K562 (cell line): ENCODE data around the gene QSOX2. TPM values are rescaled to one million over a fixed set of nuclear protein-coding genes. Genes with fewer than 3 reads are reported as not detected.

Experiments used
- ATAC-seq: fragments of 200-7000 bp; cut with Tn5 transposase; 3 replicates; pipeline ENCODE4 v1.9.1; 2020; ENCODE audit warnings: moderate library complexity
- BruUV-seq: library from RNA; stranded (reverse); fragments of 400-500 nt; replicated peaks from 2 replicates; lab custom pipeline; 2021; lab: Mats Ljungman, UMichigan
- CTCF ChIA-PET: fragments of 300-600 bp; formaldehyde crosslinking; extraction: SDS; loops from one replicate; lab custom pipeline; 2021; ENCODE audit warnings: low intra/inter-chr PET ratio; lab: Yijun Ruan, JAX
- POLR2A ChIA-PET: fragments of 300-600, 350-650 bp; sonication (Branson Sonifier 250); formaldehyde crosslinking; extraction: SDS; loops from one replicate; lab custom pipeline; 2021; ENCODE audit warnings: antibody characterized with exemption, inconsistent platforms; lab: Yijun Ruan, JAX
- DNase-seq, 4 experiments: peaks; one replicate each; pipeline versions ENCODE4 v3.0.0 to v3.0.0-alpha.2; 2011 to 2018; ENCODE audit warnings: low spot score in 3 of 4, mixed read lengths in 3 of 4; ENCODE audit errors: extremely low read depth in 1 of 4
- FAIRE-seq: peaks from 2 replicates; lab custom pipeline; 2011; peaks lifted over from hg19 to GRCh38; lab: Jason Lieb, UNC
- H2AFZ ChIP-seq: 2 replicates; pipeline ENCODE4 v1.6.0; 2011; ENCODE audit warnings: low read depth, low read length, control low read depth, inconsistent platforms
- H3K27ac ChIP-seq: fragments of 200-600 bp; 3 replicates; pipeline ENCODE4 v1.8.0; 2011; ENCODE audit warnings: low read depth, mild to moderate bottlenecking, control low read depth, inconsistent platforms, low read length, moderate library complexity, mixed read lengths; ENCODE audit errors: extremely low read depth
- H3K27me3 ChIP-seq, 2 experiments: fragments of 300-600 bp in 1 of 2; 2 replicates in 1 of 2; 3 replicates in 1 of 2; pipeline versions ENCODE4 v1.6.0 to v1.8.0; 2011; ENCODE audit warnings: inconsistent platforms in 2 of 2, low read length in 2 of 2, mild to moderate bottlenecking in 1 of 2, mixed read lengths in 1 of 2, moderate library complexity in 1 of 2; ENCODE audit not compliant: control insufficient read depth in 2 of 2, insufficient read depth in 2 of 2
- H3K36me3 ChIP-seq: fragments of 300-600 bp; 3 replicates; pipeline ENCODE4 v1.8.0; 2011; ENCODE audit warnings: mild to moderate bottlenecking, low read length, inconsistent platforms; ENCODE audit not compliant: control insufficient read depth, insufficient read depth
- H3K4me1 ChIP-seq, 2 experiments: fragments of 200-600 bp in 1 of 2; replicated peaks in 1 of 2; 2 replicates in 1 of 2; 3 replicates in 1 of 2; pipeline versions ENCODE4 v1.5.1 to v1.8.0; 2011; ENCODE audit warnings: inconsistent platforms in 2 of 2, low read length in 2 of 2, mild to moderate bottlenecking in 1 of 2, mixed read lengths in 1 of 2, moderate library complexity in 1 of 2; ENCODE audit not compliant: control insufficient read depth in 2 of 2, insufficient read depth in 2 of 2
- H3K4me2 ChIP-seq: 2 replicates; pipeline ENCODE4 v1.6.1; 2011; ENCODE audit warnings: low read length, control low read depth, inconsistent platforms, mixed read lengths; ENCODE audit not compliant: insufficient read depth
- H3K4me3 ChIP-seq: fragments of 200-600 bp; sonication (generic), shearing (Covaris generic); 2 replicates; pipeline ENCODE4 v1.5.1; 2016; ENCODE audit warnings: control low read depth, inconsistent platforms
- H3K79me2 ChIP-seq: fragments of 200-600 bp; 3 replicates; pipeline ENCODE4 v1.8.0; 2011; ENCODE audit warnings: low read length, inconsistent platforms; ENCODE audit not compliant: control insufficient read depth, insufficient read depth
- H3K9ac ChIP-seq, 2 experiments: 2 replicates each; pipeline versions ENCODE4 v1.6.0 to v1.6.1; 2011; ENCODE audit warnings: low read depth in 2 of 2, low read length in 2 of 2, control low read depth in 1 of 2, inconsistent platforms in 1 of 2, mild to moderate bottlenecking in 1 of 2, mixed read lengths in 1 of 2; ENCODE audit not compliant: insufficient read depth in 1 of 2
- H3K9me1 ChIP-seq: one replicate; pipeline ENCODE4 v1.6.0; 2011; ENCODE audit warnings: inconsistent platforms, mild to moderate bottlenecking, low read length, moderate library complexity; ENCODE audit not compliant: control insufficient read depth, insufficient read depth
- H3K9me3 ChIP-seq: replicated peaks from 2 replicates; pipeline ENCODE4 v1.5.1; 2011; ENCODE audit warnings: low read depth, low read length, inconsistent platforms; ENCODE audit not compliant: control insufficient read depth, insufficient read depth
- H4K20me1 ChIP-seq: replicated peaks from 2 replicates; pipeline ENCODE4 v1.6.1; 2011; ENCODE audit warnings: low read length, inconsistent platforms, mixed read lengths; ENCODE audit not compliant: control insufficient read depth, insufficient read depth
- ATF1 ChIP-seq, 2 experiments: fragments of 450-650 bp in 1 of 2; IDR thresholded peaks; 2 replicates each; pipeline ENCODE4 v1.6.1; 2016; ENCODE audit warnings: missing compliant biosample characterization in 1 of 2, missing genetic modification characterization in 1 of 2
- CBX1 ChIP-seq: sonication (generic); IDR thresholded peaks from 2 replicates; pipeline ENCODE4 v1.6.1; 2016; ENCODE audit warnings: antibody characterized with exemption, low read depth, mild to moderate bottlenecking
- CBX2 ChIP-seq: fragments of 200-600 bp; sonication (generic); IDR thresholded peaks from one replicate; pipeline ENCODE4 v1.6.1; 2012; ENCODE audit warnings: mild to moderate bottlenecking, low read length, inconsistent platforms; ENCODE audit not compliant: insufficient read depth, poor library complexity, severe bottlenecking
- CCNT2 ChIP-seq: IDR thresholded peaks from 2 replicates; pipeline ENCODE4 v1.6.1; 2011; ENCODE audit warnings: borderline replicate concordance, low read depth, mild to moderate bottlenecking, moderate library complexity, mixed read lengths, low read length; ENCODE audit not compliant: insufficient read length; ENCODE audit errors: extremely low read depth
- FIP1L1 ChIP-seq: fragments of 200-400 bp; formaldehyde crosslinking; IDR thresholded peaks from 2 replicates; pipeline ENCODE4 v1.6.1; 2018; ENCODE audit warnings: mild to moderate bottlenecking, low read depth, low read length; ENCODE audit not compliant: poor library complexity, severe bottlenecking
- HMG20A ChIP-seq: fragments of 450-650 bp; formaldehyde crosslinking; conservative IDR thresholded peaks from 2 replicates; pipeline ENCODE4 v1.4.0; 2020; ENCODE audit warnings: mild to moderate bottlenecking, mixed read lengths
- NFIX ChIP-seq: fragments of 250-450 bp; sonication (Bioruptor Pico); IDR thresholded peaks from 2 replicates; pipeline ENCODE4 v1.4.0; 2020; ENCODE audit warnings: low read depth, mild to moderate bottlenecking, moderate library complexity
- POLR2AphosphoS2 ChIP-seq: IDR thresholded peaks from 2 replicates; pipeline ENCODE4 v1.6.1; 2012; ENCODE audit warnings: low read length, improper control_type of control experiment
- POLR3A ChIP-seq: IDR thresholded peaks from 2 replicates; pipeline ENCODE4 v1.6.1; 2011; ENCODE audit warnings: borderline replicate concordance, mild to moderate bottlenecking, moderate library complexity; ENCODE audit not compliant: insufficient read length, insufficient read depth; ENCODE audit errors: extremely low read depth
- STAT5A ChIP-seq: IDR thresholded peaks from 2 replicates; pipeline ENCODE4 v1.6.1; 2012; ENCODE audit warnings: low read length, inconsistent platforms, borderline replicate concordance
- TFAM ChIP-seq: fragments of 250-450 bp; sonication (Bioruptor Pico); conservative IDR thresholded peaks from 2 replicates; pipeline ENCODE4 v1.5.0; 2021; ENCODE audit warnings: mild to moderate bottlenecking, moderate library complexity
- WGBS: fragments of 100-300 bp; shearing (Covaris generic); methylation state at CpG from one replicate; pipeline ENCODE4 v1.1.6; 2016; ENCODE audit warnings: low coverage, mixed read lengths; ENCODE audit not compliant: insufficient coverage; ENCODE audit errors: missing lambda C conversion rate; 5-methylcytosine and 5-hydroxymethylcytosine counted together
- in situ Hi-C: fragments of 300-500 bp; cut with MboI; formaldehyde crosslinking; loops from 4 replicates; pipeline ENCODE4 v1.15.0; 2018; ENCODE audit warnings: inconsistent platforms, mixed read lengths
- intact Hi-C: fragments of 100-400 bp; cut with micrococcal nuclease; formaldehyde crosslinking; loops from 2 replicates; pipeline ENCODE4 v1.14.2; 2022
- polyA plus RNA-seq, 8 experiments: library from polyadenylated mRNA; depleted of rRNA in 4 of 8; stranded (reverse) in 5 of 8; unstranded in 3 of 8; fragments of >200 nt; fragmentation: Nextera tagmentation in 2 of 8; fragmentation: Illumina TruSeq in 1 of 8; extraction: Ambion mirVana in 2 of 8; extraction: Trizol in 1 of 8; gene quantifications; 2 replicates each; pipeline versions ENCODE4 v1.2.1 to v1.2.3, GENCODE V29; 2011 to 2014; ENCODE audit warnings: inconsistent platforms in 1 of 8, missing spikeins in 1 of 8
- total RNA-seq, 7 experiments: library from RNA; depleted of rRNA in 6 of 7; stranded (reverse); fragments of >200 nt in 6 of 7; fragmentation: Illumina TruSeq in 2 of 7; extraction: Trizol in 2 of 7; gene quantifications; 2 replicates each; pipeline versions ENCODE4 v1.2.1 to v1.2.3, GENCODE V29; 2011 to 2021; ENCODE audit warnings: low replicate concordance in 1 of 7
- TF ChIP-seq, protein P1 (sequence below): fragments of 250-450 bp; sonication (Bioruptor Pico); IDR thresholded peaks from 2 replicates; pipeline ENCODE4 v1.5.0; 2020; ENCODE audit warnings: mild to moderate bottlenecking, borderline replicate concordance
- TF ChIP-seq, protein P2 (sequence below), 2 experiments: fragments of 450-650 bp; IDR thresholded peaks; 2 replicates each; pipeline ENCODE4 v1.6.1; 2016

QSOX2 gene
- total and polyA plus RNA-seq, 9 of the 15 experiments (the other 6 are each of a cell fraction or from before 2014, with no cell fraction given): 0.51 to 23.7 (median 12.7) TPM

DNA sequence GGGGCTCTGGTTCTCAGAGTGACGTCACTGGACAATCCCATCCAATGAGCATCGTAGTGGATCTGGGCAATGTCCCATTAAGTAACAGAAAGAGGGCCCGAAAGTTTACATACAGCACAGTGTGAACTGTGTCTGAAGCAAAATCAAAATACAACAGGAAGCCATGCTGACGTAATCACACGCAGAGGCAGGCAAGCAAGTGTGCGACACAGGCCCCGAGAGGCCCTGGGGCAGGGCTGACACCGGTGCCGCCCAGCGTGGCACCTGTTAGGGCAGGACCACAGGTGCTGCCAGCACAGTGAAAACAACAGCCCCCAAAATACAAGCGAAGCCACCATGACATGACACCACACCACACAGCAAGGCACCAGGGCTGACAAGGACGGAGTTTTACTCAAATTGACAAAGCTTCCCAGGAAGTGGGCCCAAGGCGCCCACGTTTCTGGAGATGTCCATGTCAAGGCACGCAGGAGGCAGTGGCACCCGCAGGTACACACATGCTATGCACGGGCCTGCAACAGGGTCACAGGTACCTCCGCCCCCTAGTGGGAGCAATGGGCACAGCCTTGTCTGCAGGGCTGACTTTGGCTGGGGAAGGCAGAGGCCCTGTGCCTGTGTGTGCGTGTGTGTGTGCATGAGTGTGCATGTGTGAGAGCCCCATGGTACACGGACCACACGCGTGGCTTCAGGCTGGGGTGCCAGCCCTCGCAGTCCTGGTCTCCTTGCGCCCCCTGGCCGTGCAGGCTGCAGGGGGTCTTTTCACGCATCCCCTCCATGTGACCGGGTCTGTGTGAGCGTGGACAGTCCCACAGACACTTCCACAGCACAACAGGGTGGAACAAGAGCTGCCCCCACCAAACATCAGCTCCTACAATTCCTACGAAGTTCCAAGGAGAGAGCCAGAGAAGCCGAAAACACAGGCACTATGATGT lies 19.6 kb downstream of the QSOX2 start (continued):
- TF ChIP-seq CCNT2 (no peak), HMG20A (CRISPR knock-in tag) (no peak)

DNA sequence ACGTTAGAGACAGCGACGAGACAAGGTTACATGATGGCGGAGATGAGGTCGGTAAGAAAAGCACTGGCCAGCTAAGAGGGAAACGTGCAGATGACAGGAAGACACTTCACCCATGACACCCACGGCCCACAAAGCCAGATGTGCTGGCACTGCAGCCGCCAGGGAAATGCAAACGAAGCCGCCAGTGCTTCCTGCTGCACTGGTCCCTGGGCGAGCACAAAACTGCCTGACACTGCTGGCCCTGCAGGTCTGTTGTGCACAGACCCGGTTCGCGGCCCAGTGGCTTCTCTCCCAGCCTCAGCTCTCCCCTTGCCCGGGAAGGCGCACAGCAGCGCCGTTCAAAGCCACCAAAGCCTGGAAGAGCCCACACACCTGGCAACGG lies 20.3 kb downstream of the QSOX2 start:
- no TSS peak for BruUV-seq
- Histone ChIP-seq H3K4me2 (no peak overlapping the region), H2AFZ (no peak overlapping the region), H3K4me3 (no peak overlapping the region), H4K20me1 (peaks cover 24% of the 10 kb centered on the region), H3K27me3 (no peaks in the 10 kb centered on the region), H3K4me1 (peaks cover 8 to 54% of the 10 kb centered on the region in 2 experiments), H3K79me2 (peaks cover 34% of the 10 kb centered on the region; the same call in 2 of the 3 replicates), H3K9me3 (no peaks in the 10 kb centered on the region), H3K9me1 (peaks cover 3% of the 10 kb centered on the region), H3K9ac (no peak overlapping the region; a peak in 1 of 4 replicates), H3K27ac (no peak overlapping the region), H3K36me3 (peaks cover 61% of the 10 kb centered on the region)
- no peak for DNase-seq
- no peak for ATAC-seq
- intact Hi-C loops: no loop called here
- POLR2A ChIA-PET: interaction anchor here (0.6 kb wide), 1 partner anchor 12 kb away, joined by 3 read pairs; no protein-coding TSS in a partner anchor
- 92% methylated on average over 17 of the region's 19 CpGs for WGBS
- in situ Hi-C loops: no loop called here
- CTCF ChIA-PET: interaction anchor here (0.6 to 1.6 kb wide), 2 partner anchors 55 to 59 kb away, joined by 3 to 9 read pairs; no protein-coding TSS in a partner anchor
- no peak for FAIRE-seq
- TF ChIP-seq, protein P1, sequence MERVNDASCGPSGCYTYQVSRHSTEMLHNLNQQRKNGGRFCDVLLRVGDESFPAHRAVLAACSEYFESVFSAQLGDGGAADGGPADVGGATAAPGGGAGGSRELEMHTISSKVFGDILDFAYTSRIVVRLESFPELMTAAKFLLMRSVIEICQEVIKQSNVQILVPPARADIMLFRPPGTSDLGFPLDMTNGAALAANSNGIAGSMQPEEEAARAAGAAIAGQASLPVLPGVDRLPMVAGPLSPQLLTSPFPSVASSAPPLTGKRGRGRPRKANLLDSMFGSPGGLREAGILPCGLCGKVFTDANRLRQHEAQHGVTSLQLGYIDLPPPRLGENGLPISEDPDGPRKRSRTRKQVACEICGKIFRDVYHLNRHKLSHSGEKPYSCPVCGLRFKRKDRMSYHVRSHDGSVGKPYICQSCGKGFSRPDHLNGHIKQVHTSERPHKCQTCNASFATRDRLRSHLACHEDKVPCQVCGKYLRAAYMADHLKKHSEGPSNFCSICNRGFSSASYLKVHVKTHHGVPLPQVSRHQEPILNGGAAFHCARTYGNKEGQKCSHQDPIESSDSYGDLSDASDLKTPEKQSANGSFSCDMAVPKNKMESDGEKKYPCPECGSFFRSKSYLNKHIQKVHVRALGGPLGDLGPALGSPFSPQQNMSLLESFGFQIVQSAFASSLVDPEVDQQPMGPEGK (CRISPR knock-in tag): no peak
- TF ChIP-seq CBX1 (no peak), ATF1 (CRISPR knock-in tag; IDR thresholded peaks at IDR 0.05) (no peak), ATF1 (tag; IDR thresholded peaks at IDR 0.05) (no peak), TFAM (no peak), POLR2AphosphoS2 (no peak), POLR3A (no peak), CBX2 (no peak), STAT5A (no peak), NFIX (CRISPR knock-in tag) (no peak), FIP1L1 (no peak)
- TF ChIP-seq, protein P2, sequence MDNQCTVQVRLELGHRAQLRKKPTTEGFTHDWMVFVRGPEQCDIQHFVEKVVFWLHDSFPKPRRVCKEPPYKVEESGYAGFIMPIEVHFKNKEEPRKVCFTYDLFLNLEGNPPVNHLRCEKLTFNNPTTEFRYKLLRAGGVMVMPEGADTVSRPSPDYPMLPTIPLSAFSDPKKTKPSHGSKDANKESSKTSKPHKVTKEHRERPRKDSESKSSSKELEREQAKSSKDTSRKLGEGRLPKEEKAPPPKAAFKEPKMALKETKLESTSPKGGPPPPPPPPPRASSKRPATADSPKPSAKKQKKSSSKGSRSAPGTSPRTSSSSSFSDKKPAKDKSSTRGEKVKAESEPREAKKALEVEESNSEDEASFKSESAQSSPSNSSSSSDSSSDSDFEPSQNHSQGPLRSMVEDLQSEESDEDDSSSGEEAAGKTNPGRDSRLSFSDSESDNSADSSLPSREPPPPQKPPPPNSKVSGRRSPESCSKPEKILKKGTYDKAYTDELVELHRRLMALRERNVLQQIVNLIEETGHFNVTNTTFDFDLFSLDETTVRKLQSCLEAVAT (IDR thresholded peaks at IDR 0.05): no peak
